Central memory CD8-positive, alpha-beta T cell (primary cell): ENCODE results near the gene SLC37A3.
A peak's percentile ranks its signal among the peaks of the same experiment; 100 is the strongest.
"Not testable (repeated sequence)": the region's sequence is repeated elsewhere in the genome, so short reads cannot be mapped to it uniquely, and the experiment has no call there.

Source experiments
- ATAC-seq: fragments of 150-1000 bp; cut with Tn5 transposase; replicated peaks from 2 replicates; pipeline ENCODE4 v1.10.0; 2022; ENCODE audit warnings: mild to moderate bottlenecking, moderate FRiP score, moderate number of reproducible peaks; ENCODE audit not compliant: poor library complexity, severe bottlenecking; ENCODE audit errors: extremely low read depth
- DNase-seq, 2 donors: peaks; one replicate each; pipeline ENCODE4 v3.0.0; 2021; ENCODE audit warnings: low spot score in 2 of 2
- H3K27ac Mint-ChIP-seq: one replicate; pipeline ENCODE4 v1.8.0; 2022; ENCODE audit warnings: low read depth, mild to moderate bottlenecking, moderate library complexity, mixed read lengths
- H3K27me3 Mint-ChIP-seq: one replicate; pipeline ENCODE4 v1.8.0; 2022; ENCODE audit warnings: mixed read lengths
- H3K36me3 Mint-ChIP-seq: one replicate; pipeline ENCODE4 v1.8.0; 2022; ENCODE audit warnings: mild to moderate bottlenecking, moderate library complexity, mixed read lengths; ENCODE audit not compliant: insufficient read depth
- H3K4me1 Mint-ChIP-seq: one replicate; pipeline ENCODE4 v1.8.0; 2022; ENCODE audit warnings: mixed read lengths
- H3K4me3 Mint-ChIP-seq: one replicate; pipeline ENCODE4 v1.8.0; 2022; ENCODE audit warnings: mild to moderate bottlenecking, moderate library complexity, mixed read lengths
- H3K9me3 Mint-ChIP-seq: one replicate; pipeline ENCODE4 v1.8.0; 2022; ENCODE audit warnings: mixed read lengths

SLC37A3 gene

DNA sequence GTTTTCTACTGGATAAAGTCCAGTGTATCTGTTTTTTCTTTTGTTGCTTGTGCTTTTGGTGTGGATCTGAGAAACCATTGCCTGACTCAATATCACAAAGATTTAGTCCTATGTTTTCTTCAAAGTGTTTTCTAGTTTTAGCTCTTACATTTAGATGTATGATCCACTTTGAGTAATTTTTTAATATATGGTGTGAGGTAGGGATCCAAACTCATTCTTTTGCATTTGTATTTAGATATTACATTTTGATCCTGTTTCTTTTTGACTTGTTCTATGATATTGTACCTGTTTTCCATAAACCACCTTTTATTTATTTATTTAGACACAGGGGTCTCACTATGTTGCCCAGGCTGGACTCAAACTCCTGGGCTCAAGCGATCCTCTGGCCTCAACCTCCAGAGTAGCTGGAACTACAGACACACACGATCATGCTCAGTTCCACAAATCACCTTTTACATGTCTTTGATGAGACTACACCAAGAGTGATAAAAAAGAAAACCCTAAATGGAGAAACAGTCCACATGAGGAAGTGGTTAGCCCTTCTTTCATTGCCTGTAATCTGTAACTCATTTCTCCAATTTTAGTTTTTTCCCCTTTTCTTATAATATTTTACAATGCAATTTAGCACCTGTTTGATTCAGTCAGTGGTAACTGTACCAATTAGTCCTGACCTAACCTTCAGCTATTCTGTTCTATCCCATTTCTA, 86.0 kb downstream of the SLC37A3 start:
- DNase-seq = no peak
- Mint-ChIP-seq H3K9me3 (no peaks in the 10 kb centered on the region), H3K27ac (no peak overlapping the region), H3K4me3 (no peak overlapping the region), H3K36me3 (no peaks in the 10 kb centered on the region), H3K4me1 (peaks cover 5% of the 10 kb centered on the region), H3K27me3 (peaks cover 27% of the 10 kb centered on the region)
- no peak for ATAC-seq

DNA sequence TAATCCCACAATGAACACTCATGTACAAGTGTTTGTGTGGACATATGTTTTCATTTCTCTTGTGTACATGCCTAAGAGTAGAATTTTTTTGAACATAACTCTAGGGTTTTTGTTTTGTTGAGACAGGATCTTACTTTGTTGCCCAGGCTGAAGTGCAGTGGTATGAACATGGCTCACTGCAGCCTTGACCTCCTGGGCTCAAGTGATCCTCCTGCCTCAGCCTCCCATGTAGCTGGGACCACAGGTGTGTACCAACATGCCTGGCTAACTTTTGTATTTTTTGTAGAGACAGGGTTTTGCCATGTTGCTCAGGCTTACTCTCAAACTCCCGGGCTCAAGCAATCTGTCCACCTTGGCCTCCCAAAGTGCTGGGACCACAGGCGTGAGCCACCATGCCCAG, 87.2 kb downstream of the SLC37A3 start:
- H3K27me3 Mint-ChIP-seq = peaks cover 30% of the 10 kb centered on the region
- not testable (repeated sequence) for DNase-seq, H3K27ac Mint-ChIP-seq, H3K9me3 Mint-ChIP-seq, H3K36me3 Mint-ChIP-seq, ATAC-seq, H3K4me3 Mint-ChIP-seq, H3K4me1 Mint-ChIP-seq

DNA sequence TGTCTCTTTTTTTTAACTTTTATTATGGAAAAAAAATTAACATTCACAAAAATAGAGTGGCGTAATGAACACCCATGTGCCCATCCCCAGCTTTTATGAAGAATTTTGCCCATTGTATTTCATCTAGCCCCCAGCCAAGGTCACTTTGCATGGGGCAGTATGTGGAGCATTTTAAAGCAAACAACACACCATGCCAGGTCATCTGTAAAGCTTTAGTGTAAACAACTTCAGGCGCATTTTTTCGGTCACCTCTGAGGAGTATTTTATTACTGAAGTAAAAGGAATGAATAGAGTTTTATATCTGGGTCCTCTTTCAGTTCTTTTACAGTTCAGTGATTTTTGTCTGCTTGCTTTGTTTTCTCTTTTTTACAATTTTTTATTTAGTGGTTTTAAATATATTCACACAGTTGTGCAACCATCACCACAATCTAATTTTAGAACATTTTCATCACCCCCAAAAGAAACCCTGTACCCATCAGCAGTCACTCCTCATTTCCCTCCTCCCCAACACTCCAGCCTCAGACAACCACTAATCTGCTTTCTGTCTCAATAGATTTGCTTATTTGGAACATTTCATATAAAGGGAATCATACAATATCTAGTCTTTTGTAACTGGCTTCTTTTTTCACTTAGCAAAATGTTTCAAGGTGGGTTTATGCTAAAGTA, 87.9 kb downstream of the SLC37A3 start:
- Mint-ChIP-seq H3K4me3 (no peak overlapping the region), H3K9me3 (no peaks in the 10 kb centered on the region), H3K27ac (no peak overlapping the region), H3K4me1 (peaks cover 5% of the 10 kb centered on the region), H3K36me3 (no peaks in the 10 kb centered on the region), H3K27me3 (peaks cover 30% of the 10 kb centered on the region)
- DNase-seq (no peak), ATAC-seq (no peak)

GRCh38 chr7:140308060-140308459, 90.3 kb downstream of the SLC37A3 start:
- Mint-ChIP-seq H3K4me1 (peaks cover 11% of the 10 kb centered on the region), H3K9me3 (no peaks in the 10 kb centered on the region), H3K27me3 (peaks cover 14% of the 10 kb centered on the region), H3K36me3 (no peaks in the 10 kb centered on the region), H3K27ac (no peak overlapping the region), H3K4me3 (no peak overlapping the region)
- DNase-seq = no peak
- no peak for ATAC-seq

DNA sequence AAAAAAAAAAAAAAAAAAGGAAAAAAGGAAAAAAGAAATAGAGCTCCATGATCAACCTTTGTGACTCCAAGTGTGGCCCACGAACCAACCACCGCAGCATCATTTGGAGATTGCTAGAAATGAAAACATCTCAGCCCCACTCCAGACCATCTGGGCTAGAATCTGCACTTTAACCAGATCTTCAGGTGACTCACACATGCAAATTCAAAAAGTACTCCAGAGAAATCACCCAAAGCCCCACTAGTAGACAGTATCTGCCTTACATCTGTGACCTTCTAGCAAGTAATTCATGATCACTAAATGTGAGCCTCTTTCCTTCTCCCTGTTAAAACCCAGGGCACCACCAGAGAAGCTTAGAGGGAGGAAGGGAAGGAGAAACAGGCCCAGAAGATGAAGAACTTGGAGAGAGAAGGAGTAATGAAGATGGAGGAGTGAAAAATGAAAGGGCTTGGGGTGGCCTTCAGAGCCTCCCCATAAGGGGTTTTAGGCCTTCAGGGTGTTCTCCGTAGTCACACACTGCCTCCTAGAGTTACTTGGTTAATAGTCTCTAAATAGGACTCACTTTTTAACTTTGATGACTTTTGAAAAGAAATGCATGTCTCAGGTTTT, 94.0 kb downstream of the SLC37A3 start:
- peak in 1 of 2 donors; percentile 21 for DNase-seq
- no peaks in the 10 kb centered on the region for H3K36me3 Mint-ChIP-seq
- H3K4me3 Mint-ChIP-seq = no peak overlapping the region
- ATAC-seq = peak; percentile 95
- peaks cover 5% of the 10 kb centered on the region for H3K4me1 Mint-ChIP-seq
- H3K27ac Mint-ChIP-seq = no peak overlapping the region
- H3K27me3 Mint-ChIP-seq = peaks cover 14% of the 10 kb centered on the region
- no peaks in the 10 kb centered on the region for H3K9me3 Mint-ChIP-seq

- Mint-ChIP-seq H3K4me1 (peaks cover 5% of the 10 kb centered on the region), H3K9me3 (no peaks in the 10 kb centered on the region), H3K4me3 (no peak overlapping the region), H3K27me3 (no peaks in the 10 kb centered on the region), H3K27ac (no peak overlapping the region), H3K36me3 (peaks cover 1% of the 10 kb centered on the region)
- no peak for ATAC-seq
- DNase-seq = no peak
Observed at GRCh38 chr7:140300243-140301136, 97.8 kb downstream of the SLC37A3 start.

- H3K4me3 Mint-ChIP-seq = no peak overlapping the region
- no peaks in the 10 kb centered on the region for H3K9me3 Mint-ChIP-seq
- no peak overlapping the region for H3K27ac Mint-ChIP-seq
- no peaks in the 10 kb centered on the region for H3K4me1 Mint-ChIP-seq
- no peaks in the 10 kb centered on the region for H3K27me3 Mint-ChIP-seq
- no peak for ATAC-seq
- DNase-seq = no peak
- peaks cover 1% of the 10 kb centered on the region for H3K36me3 Mint-ChIP-seq
Observed at GRCh38 chr7:140298213-140298612, 100.1 kb downstream of the SLC37A3 start.

GRCh38 chr7:140297192-140297591, 101.1 kb downstream of the SLC37A3 start:
- Mint-ChIP-seq H3K4me1 (no peaks in the 10 kb centered on the region), H3K27me3 (no peaks in the 10 kb centered on the region), H3K27ac (no peak overlapping the region), H3K9me3 (no peaks in the 10 kb centered on the region), H3K4me3 (no peak overlapping the region), H3K36me3 (peaks cover 1% of the 10 kb centered on the region)
- ATAC-seq (no peak), DNase-seq (no peak)

GRCh38 chr7:140295224-140295738, 103.0 kb downstream of the SLC37A3 start:
- H3K36me3 Mint-ChIP-seq = peaks cover 1% of the 10 kb centered on the region
- H3K4me1 Mint-ChIP-seq = no peaks in the 10 kb centered on the region
- H3K27me3 Mint-ChIP-seq = no peaks in the 10 kb centered on the region
- ATAC-seq = no peak
- no peaks in the 10 kb centered on the region for H3K9me3 Mint-ChIP-seq
- no peak overlapping the region for H3K4me3 Mint-ChIP-seq
- DNase-seq = no peak
- no peak overlapping the region for H3K27ac Mint-ChIP-seq

- H3K9me3 Mint-ChIP-seq = no peaks in the 10 kb centered on the region
- H3K36me3 Mint-ChIP-seq = peaks cover 1% of the 10 kb centered on the region
- no peak overlapping the region for H3K4me3 Mint-ChIP-seq
- H3K27me3 Mint-ChIP-seq = no peaks in the 10 kb centered on the region
- no peaks in the 10 kb centered on the region for H3K4me1 Mint-ChIP-seq
- no peak for ATAC-seq
- H3K27ac Mint-ChIP-seq = no peak overlapping the region
- DNase-seq = no peak
Observed at GRCh38 chr7:140294454-140294853, 103.9 kb downstream of the SLC37A3 start.

DNA sequence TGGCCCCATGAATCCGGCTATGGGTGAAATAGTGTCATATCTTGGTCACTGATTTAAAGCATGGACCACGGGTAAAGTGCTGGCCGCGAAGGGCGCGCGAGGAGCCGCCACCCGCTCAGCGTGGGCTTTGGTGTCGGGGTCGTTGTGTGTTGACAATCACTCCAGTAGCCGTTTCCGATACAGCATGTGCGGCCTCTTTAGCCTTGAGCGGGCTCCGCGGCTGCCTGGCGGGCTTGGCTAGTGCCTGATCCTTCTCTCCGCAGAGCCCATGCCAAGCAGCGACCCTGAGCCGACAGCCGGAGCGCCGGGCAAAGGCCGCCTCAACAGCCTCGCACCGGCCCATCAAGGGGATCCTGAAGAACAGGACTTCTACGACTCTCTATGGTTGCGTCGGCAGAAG, 105.9 kb downstream of the SLC37A3 start:
- Mint-ChIP-seq H3K27me3 (no peaks in the 10 kb centered on the region), H3K9me3 (no peaks in the 10 kb centered on the region), H3K4me3 (no peak overlapping the region), H3K36me3 (peaks cover 1% of the 10 kb centered on the region), H3K4me1 (no peaks in the 10 kb centered on the region), H3K27ac (no peak overlapping the region)
- DNase-seq (no peak), ATAC-seq (no peak)

GRCh38 chr7:140289804-140290203, 108.5 kb downstream of the SLC37A3 start:
- Mint-ChIP-seq H3K4me3 (no peak overlapping the region), H3K27me3 (no peaks in the 10 kb centered on the region), H3K9me3 (no peaks in the 10 kb centered on the region), H3K4me1 (no peaks in the 10 kb centered on the region), H3K36me3 (no peaks in the 10 kb centered on the region), H3K27ac (no peak overlapping the region)
- DNase-seq = no peak
- ATAC-seq = no peak
